ENCODE data around the gene ZNF480. TPM values are rescaled to one million over a fixed set of nuclear protein-coding genes. Genes with fewer than 3 reads are reported as not detected.

ZNF480 gene
- total RNA-seq (2021; ENCODE audit: unreplicated experiment) (11.5 TPM), Bru-seq, nascent RNA (percentile 70 among the genes with signal in this experiment), BruChase-seq, experiment 1, labeled RNA remaining after a 6-hour chase (percentile 52 among the genes with signal in this experiment), BruChase-seq, experiment 2, labeled RNA remaining after a 2-hour chase (percentile 66 among the genes with signal in this experiment)
- polyA plus RNA-seq (2012), result 5.1 and 5.3 TPM in 2 replicates
- long read RNA-seq, full-length matches to known transcripts, result 1 of 9 reads
- long read RNA-seq, partial matches to known transcripts, result 4 of 9 reads
- long read RNA-seq, other reads (novel, unspliced or antisense), result 4 of 9 reads

GRCh38 chr19:52296773-52297600, at the start of gene ZNF480:
Gene ZNF480 (plus strand): TSS chr19:52297169. CDS start chr19:52300413, 3,244 bp downstream.
- DNase-seq (ENCODE audit: low read depth, low spot score) (peak; percentile 18), ATAC-seq (peak; percentile 82)
- Histone ChIP-seq H3K4me3 (replicated peaks in 1 of 2; ENCODE audit: low read depth in 1 of 2, low read length in 2 of 2) (peak within 1 kb of the TSS; percentile 73 to 89), H4K20me1 (ENCODE audit: insufficient read depth) (no peaks in the 10 kb centered on the region), H3K4me2 (ENCODE audit: low read length) (peak within 1 kb of the TSS; percentile 73), H3K9me2 (ENCODE audit: insufficient read depth) (no peaks in the 10 kb centered on the region), H3K27ac (ENCODE audit: low read depth, low read length) (peak within 1 kb of the TSS; percentile 64), H3K9me3 (ENCODE audit: control insufficient read depth in 1 of 2, insufficient read depth in 1 of 2, low read depth in 1 of 2, low read length in 2 of 2) (peaks cover 11 to 16% of the 10 kb centered on the region in 2 experiments; a peak in 2 of 4 replicates), H3K4me1 (ENCODE audit: control insufficient read depth in 1 of 2, insufficient read depth in 2 of 2, low read length in 2 of 2) (peaks cover 0 to 12% of the 10 kb centered on the region in 2 experiments; a peak in 2 of 4 replicates), H3K79me2 (ENCODE audit: insufficient read depth, low read length) (peaks cover 6% of the 10 kb centered on the region), H2AFZ (ENCODE audit: low read depth, low read length, poor library complexity, severe bottlenecking) (no peak within 1 kb of the TSS), H3K9ac (ENCODE audit: low read length) (peak within 1 kb of the TSS; percentile 80), H3K36me3 (ENCODE audit: control insufficient read depth in 1 of 2, insufficient read depth in 2 of 2, low read length in 2 of 2) (peaks cover 11 to 31% of the 10 kb centered on the region in 2 experiments), H3K27me3 (ENCODE audit: insufficient read depth, low read length) (no peaks in the 10 kb centered on the region)
- ChIA-PET CTCF (no interaction called here), RAD21 (ENCODE audit: low non-redundant PET in 1 of 2, low total read pairs in 2 of 2, uncharacterized antibody in 2 of 2, unreplicated experiment in 2 of 2) (no interaction called here), POLR2A (no interaction called here)
- intact Hi-C loops (cut with micrococcal nuclease), result loop anchor here (2.0 kb wide), 1 partner anchor 28 kb away; the partner anchor contains the start of gene ZNF766
- BruUV-seq (replicated peaks), result TSS peak; percentile 72
- TF ChIP-seq ATF3 (IDR thresholded peaks at IDR 0.05) (no peak), ELF1 (IDR thresholded peaks at IDR 0.05; ENCODE audit: borderline replicate concordance, low read depth) (peak; percentile 79), CEBPB (IDR thresholded peaks at IDR 0.05; ENCODE audit: low read depth) (no peak), TCF7L2 (IDR thresholded peaks at IDR 0.05; ENCODE audit: borderline replicate concordance, extremely low read depth, insufficient read depth, insufficient read length) (no peak), SRF (IDR thresholded peaks at IDR 0.05; ENCODE audit: low read depth) (no peak), CTCF (IDR thresholded peaks at IDR 0.05 in 2 of 3, conservative IDR thresholded peaks at IDR 0.05 in 1 of 3; ENCODE audit: borderline replicate concordance in 1 of 3, insufficient read depth in 1 of 3, low read depth in 2 of 3, low read length in 2 of 3) (0 out of 6 replicates have a peak, but pooled peaks of 1 of the 3 experiments have one; percentile 7), FOSL1 (IDR thresholded peaks at IDR 0.05; ENCODE audit: low read depth) (no peak), RAD21 (IDR thresholded peaks at IDR 0.05; ENCODE audit: low read depth) (no peak), SP1 (IDR thresholded peaks at IDR 0.05; ENCODE audit: low read depth) (no peak), EZH2 (IDR thresholded peaks at IDR 0.05) (no peak), YY1 (IDR thresholded peaks at IDR 0.05; ENCODE audit: extremely low read depth, insufficient replicate concordance, low read depth, low read length) (no peak), ZNF274 (IDR thresholded peaks at IDR 0.05; ENCODE audit: low read depth, low read length) (no peak), ZBTB33 (IDR thresholded peaks at IDR 0.05; ENCODE audit: extremely low read depth, insufficient replicate concordance, low read length) (no peak), MAX (IDR thresholded peaks at IDR 0.05) (peak; percentile 58; the same call in 1 of the 2 replicates), EZH2phosphoT487 (IDR thresholded peaks at IDR 0.05; ENCODE audit: borderline replicate concordance) (no peak), JUND (IDR thresholded peaks at IDR 0.05) (no peak), POLR2AphosphoS5 (IDR thresholded peaks at IDR 0.05; ENCODE audit: low read depth, low read length) (peak; percentile 66), SIN3A (IDR thresholded peaks at IDR 0.05; ENCODE audit: low read depth) (peak; percentile 65; the same call in 1 of the 2 replicates), EGR1 (IDR thresholded peaks at IDR 0.05; ENCODE audit: low read depth) (no peak)

All from HCT116 (cell line).